Fibroblast of the aortic adventitia (primary cell): ENCODE measurements around the gene AKR1E2. TPM values are rescaled to one million over a fixed set of nuclear protein-coding genes. Genes with fewer than 3 reads are reported as not detected.
A peak's percentile ranks its signal among the peaks of the same experiment; 100 is the strongest.

ENCODE experiments used
- DNase-seq: peaks from one replicate; pipeline ENCODE4 v3.0.0-alpha.2; 2010; ENCODE audit warnings: low read depth
- H3K4me3 ChIP-seq: 2 replicates; pipeline ENCODE4 v1.5.1; 2011; ENCODE audit warnings: low read depth, mild to moderate bottlenecking, control low read depth, low read length, moderate library complexity
- CTCF ChIP-seq: IDR thresholded peaks from 2 replicates; pipeline ENCODE4 v1.5.1; 2011; ENCODE audit warnings: mild to moderate bottlenecking, low read length, control low read depth, inconsistent platforms; ENCODE audit not compliant: insufficient read depth
- total RNA-seq: library from RNA; depleted of rRNA; stranded (reverse); fragments of >200 nt; gene quantifications from 2 replicates; pipeline ENCODE4 v1.2.3, GENCODE V29; 2012; ENCODE audit warnings: low replicate concordance

AKR1E2 gene
- total RNA-seq, 1 donor: 4.6 TPM

GRCh38 chr10:4883079-4883739 is 57.2 kb downstream of the AKR1E2 start:
- TF ChIP-seq CTCF: no peak
- peak; percentile 85 for DNase-seq

GRCh38 chr10:4885162-4885561 is 59.2 kb downstream of the AKR1E2 start:
- DNase-seq: no peak
- no peak overlapping the region for H3K4me3 ChIP-seq
- TF ChIP-seq CTCF: no peak

More at GRCh38 chr10:4883079-4883739, 57.2 kb downstream of the AKR1E2 start:
- no peak overlapping the region for H3K4me3 ChIP-seq

GRCh38 chr10:4887501-4887900 is 61.5 kb downstream of the AKR1E2 start:
- TF ChIP-seq CTCF: no peak
- no peak for DNase-seq
- H3K4me3 ChIP-seq: no peak overlapping the region

GRCh38 chr10:4888236-4888635 is 62.2 kb downstream of the AKR1E2 start:
- TF ChIP-seq CTCF: no peak
- peak; percentile 46 for DNase-seq
- no peak overlapping the region for H3K4me3 ChIP-seq

DNA sequence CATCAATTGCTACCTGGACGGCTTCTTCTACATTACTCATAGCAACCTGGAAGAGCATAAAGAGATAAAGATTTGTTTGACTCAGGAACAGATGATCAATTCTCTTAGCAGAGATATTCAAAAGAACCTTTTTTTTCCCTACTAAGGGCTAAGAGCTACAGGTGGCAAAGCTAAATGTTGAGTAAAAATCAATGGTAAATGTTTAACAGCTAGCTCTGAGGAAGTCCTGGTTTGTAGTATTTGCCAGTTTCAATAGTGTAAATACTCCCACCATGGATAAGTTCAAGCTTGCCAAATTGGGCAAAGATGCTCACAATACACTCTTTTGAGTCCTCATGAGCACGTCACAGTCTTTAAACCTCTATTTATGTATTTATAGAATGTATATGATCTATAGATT is 64.0 kb downstream of the AKR1E2 start:
- DNase-seq: no peak
- no peak for TF ChIP-seq CTCF
- H3K4me3 ChIP-seq: no peak overlapping the region

DNA sequence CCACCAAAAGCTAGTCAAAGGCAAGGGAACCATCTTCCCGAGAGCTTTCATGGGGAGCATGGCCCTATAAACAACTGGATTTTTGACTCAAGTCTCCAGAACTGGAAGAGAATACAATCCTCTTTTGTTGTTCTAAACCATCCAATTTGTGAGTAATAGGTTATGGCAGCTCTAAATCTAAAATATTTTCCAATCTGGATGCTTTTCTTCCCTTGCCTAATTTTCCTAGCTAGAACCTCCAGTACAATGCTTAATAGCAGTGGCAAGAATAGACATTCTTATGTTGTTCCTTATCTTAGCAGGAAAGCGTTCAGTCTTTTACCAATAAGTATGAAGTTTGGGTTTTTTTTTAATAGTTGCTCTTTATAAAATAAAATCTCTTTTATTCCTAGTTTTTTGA is 66.7 kb downstream of the AKR1E2 start:
- H3K4me3 ChIP-seq: no peak overlapping the region
- TF ChIP-seq CTCF: no peak
- peak; percentile 42 for DNase-seq

DNA sequence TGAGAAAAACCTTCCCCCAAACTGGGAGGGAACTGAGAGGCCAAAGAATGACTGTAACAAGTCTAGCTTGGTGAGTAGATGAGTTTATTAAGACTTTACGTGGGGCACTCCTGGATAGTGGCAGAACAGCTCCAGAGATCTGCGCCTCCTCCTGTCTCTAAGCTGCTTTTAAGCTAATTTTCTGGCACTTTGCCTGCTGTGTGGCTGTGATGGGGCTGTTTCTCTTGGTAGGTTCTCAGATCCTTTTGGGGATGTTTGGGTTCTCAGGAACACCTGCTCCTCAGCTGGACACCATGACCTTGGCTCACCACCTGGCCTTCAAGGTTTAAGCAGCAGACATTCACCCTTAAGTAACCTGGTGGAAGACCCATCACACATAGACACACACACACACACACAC is 68.3 kb downstream of the AKR1E2 start:
- TF ChIP-seq CTCF: no peak
- DNase-seq: no peak
- no peak overlapping the region for H3K4me3 ChIP-seq
